Suprapubic skin (tissue), 4 donors: ENCODE measurements around the gene KRTAP21-2.

Experiments
- POLR2A ChIP-seq, 2 donors: fragments of 450-650 bp; IDR thresholded peaks; one replicate each; pipeline ENCODE4 v1.6.1; 2017; ENCODE audit warnings: antibody characterized with exemption in 2 of 2, mild to moderate bottlenecking in 2 of 2, moderate library complexity in 2 of 2
- POLR2AphosphoS5 ChIP-seq, 3 donors: sonication (generic); formaldehyde crosslinking; IDR thresholded peaks; one replicate each; pipeline ENCODE4 v1.6.1; 2017; ENCODE audit warnings: antibody characterized with exemption in 3 of 3
- TF ChIP-seq, protein P1 (sequence below), 2 donors: fragments of 200-600 bp in 1 of 2; fragments of 450-650 bp in 1 of 2; sonication (generic) in 1 of 2; IDR thresholded peaks; one replicate each; pipeline ENCODE4 v1.5.1; 2016 to 2019; ENCODE audit warnings: antibody characterized with exemption in 2 of 2, mild to moderate bottlenecking in 1 of 2, moderate library complexity in 1 of 2

DNA sequence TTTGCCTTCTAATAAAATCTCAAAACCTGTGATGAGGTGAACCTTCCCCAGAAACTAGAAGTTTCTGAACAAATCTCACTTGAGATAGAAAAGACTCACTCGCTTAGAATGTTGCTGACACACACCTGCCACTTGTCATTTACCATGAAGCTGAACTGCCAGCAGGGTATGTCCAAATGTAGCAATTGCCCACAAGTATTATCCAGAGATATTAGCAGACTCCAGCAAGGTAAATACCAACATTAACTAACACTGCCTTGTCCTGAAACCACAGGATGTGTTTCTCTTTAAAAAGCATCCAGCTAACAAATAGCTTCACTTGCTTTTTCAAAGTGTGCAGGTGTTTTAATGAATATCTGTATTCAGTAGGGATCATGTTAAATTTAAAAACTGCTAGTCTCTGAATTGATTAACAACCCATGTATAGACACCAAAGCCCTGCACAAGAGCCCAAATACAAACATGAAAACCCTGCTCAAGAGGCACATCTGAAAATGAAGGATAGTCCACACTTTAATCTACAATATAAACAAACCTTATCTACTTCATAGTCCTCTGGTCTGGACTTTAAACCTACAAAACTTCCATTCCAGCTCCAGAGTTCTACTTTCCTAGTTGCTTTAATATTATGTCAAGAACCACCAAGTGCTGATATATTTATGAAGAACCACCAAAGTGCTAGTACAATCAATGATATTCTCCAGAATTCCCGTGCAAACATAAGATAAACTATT lies 46.7 kb upstream of the KRTAP21-2 start:
- TF ChIP-seq, protein P1, sequence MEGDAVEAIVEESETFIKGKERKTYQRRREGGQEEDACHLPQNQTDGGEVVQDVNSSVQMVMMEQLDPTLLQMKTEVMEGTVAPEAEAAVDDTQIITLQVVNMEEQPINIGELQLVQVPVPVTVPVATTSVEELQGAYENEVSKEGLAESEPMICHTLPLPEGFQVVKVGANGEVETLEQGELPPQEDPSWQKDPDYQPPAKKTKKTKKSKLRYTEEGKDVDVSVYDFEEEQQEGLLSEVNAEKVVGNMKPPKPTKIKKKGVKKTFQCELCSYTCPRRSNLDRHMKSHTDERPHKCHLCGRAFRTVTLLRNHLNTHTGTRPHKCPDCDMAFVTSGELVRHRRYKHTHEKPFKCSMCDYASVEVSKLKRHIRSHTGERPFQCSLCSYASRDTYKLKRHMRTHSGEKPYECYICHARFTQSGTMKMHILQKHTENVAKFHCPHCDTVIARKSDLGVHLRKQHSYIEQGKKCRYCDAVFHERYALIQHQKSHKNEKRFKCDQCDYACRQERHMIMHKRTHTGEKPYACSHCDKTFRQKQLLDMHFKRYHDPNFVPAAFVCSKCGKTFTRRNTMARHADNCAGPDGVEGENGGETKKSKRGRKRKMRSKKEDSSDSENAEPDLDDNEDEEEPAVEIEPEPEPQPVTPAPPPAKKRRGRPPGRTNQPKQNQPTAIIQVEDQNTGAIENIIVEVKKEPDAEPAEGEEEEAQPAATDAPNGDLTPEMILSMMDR (IDR thresholded peaks at IDR 0.05), result no peak
- TF ChIP-seq POLR2A (IDR thresholded peaks at IDR 0.05) (no peak), POLR2AphosphoS5 (IDR thresholded peaks at IDR 0.05) (no peak)
